IMR-90 (cell line): Measurements from ENCODE around the gene PTPN21. TPM values are rescaled to one million over a fixed set of nuclear protein-coding genes. Genes with fewer than 3 reads are reported as not detected.

Experiments
- ATAC-seq: fragments of 200-7000 bp; cut with Tn5 transposase; 2 replicates; pipeline ENCODE4 v1.9.1; 2020; ENCODE audit warnings: low read depth, mild to moderate bottlenecking, moderate library complexity
- BruUV-seq: library from RNA; stranded (reverse); fragments of 400-500 nt; replicated peaks from 2 replicates; lab custom pipeline; 2021; lab: Mats Ljungman, UMichigan
- CTCF ChIA-PET: fragments of 300-600 bp; formaldehyde crosslinking; extraction: SDS; loops from one replicate; lab custom pipeline; 2021; ENCODE audit warnings: antibody characterized with exemption; lab: Yijun Ruan, JAX
- POLR2A ChIA-PET: fragments of 300-600 bp; sonication (Branson Sonifier 250); formaldehyde crosslinking; loops from one replicate; lab custom pipeline; 2022; ENCODE audit warnings: antibody characterized with exemption; ENCODE audit not compliant: unreplicated experiment; lab: Charles Lee
- DNase-seq: peaks from one replicate; pipeline ENCODE4 v3.0.0; 2013
- H2AFZ ChIP-seq: replicated peaks from 2 replicates; pipeline ENCODE3; 2013; ENCODE audit warnings: low read length, mild to moderate bottlenecking; ENCODE audit not compliant: poor library complexity
- H2AK5ac ChIP-seq: 2 replicates; pipeline ENCODE4 v1.6.1; 2013; ENCODE audit warnings: low read depth, low read length, inconsistent platforms
- H2AK9ac ChIP-seq: replicated peaks from 2 replicates; pipeline ENCODE3; 2013; ENCODE audit warnings: mild to moderate bottlenecking, low read depth, low read length, moderate library complexity; ENCODE audit not compliant: poor library complexity
- H2BK120ac ChIP-seq: 2 replicates; pipeline ENCODE4 v1.6.1; 2013; ENCODE audit warnings: low read depth, low read length, inconsistent platforms
- H2BK15ac ChIP-seq: 3 replicates; pipeline ENCODE4 v1.6.1; 2013; ENCODE audit warnings: low read depth, low read length, inconsistent platforms
- H2BK20ac ChIP-seq: 2 replicates; pipeline ENCODE4 v1.6.1; 2013; ENCODE audit warnings: low read depth, mild to moderate bottlenecking, inconsistent platforms, low read length, moderate library complexity
- H2BK5ac ChIP-seq: 2 replicates; pipeline ENCODE4 v1.6.1; 2013; ENCODE audit warnings: mild to moderate bottlenecking, low read depth, low read length, inconsistent platforms; ENCODE audit not compliant: poor library complexity, severe bottlenecking
- H3K14ac ChIP-seq: replicated peaks from 2 replicates; pipeline ENCODE4 v1.6.1; 2013; ENCODE audit warnings: low read depth, low read length, inconsistent platforms
- H3K18ac ChIP-seq: 2 replicates; pipeline ENCODE4 v1.6.1; 2013; ENCODE audit warnings: low read depth, low read length, control low read depth
- H3K23ac ChIP-seq: 2 replicates; pipeline ENCODE4 v1.6.1; 2013; ENCODE audit warnings: low read depth, low read length, inconsistent platforms
- H3K27ac ChIP-seq: 2 replicates; pipeline ENCODE4 v1.5.1; 2013; ENCODE audit warnings: mild to moderate bottlenecking, control low read depth, low read length; ENCODE audit not compliant: insufficient read depth
- H3K27me3 ChIP-seq: 2 replicates; pipeline ENCODE4 v1.6.1; 2013; ENCODE audit warnings: low read length; ENCODE audit not compliant: control insufficient read depth, insufficient read depth
- H3K36me3 ChIP-seq: 2 replicates; pipeline ENCODE4 v1.6.1; 2013; ENCODE audit warnings: low read length, mixed read lengths; ENCODE audit not compliant: control insufficient read depth, insufficient read depth
- H3K4ac ChIP-seq: 2 replicates; pipeline ENCODE4 v1.6.1; 2013; ENCODE audit warnings: low read depth, low read length, inconsistent platforms
- H3K4me1 ChIP-seq: 2 replicates; pipeline ENCODE4 v1.6.1; 2013; ENCODE audit warnings: low read length, mixed read lengths; ENCODE audit not compliant: control insufficient read depth, insufficient read depth
- H3K4me2 ChIP-seq: 2 replicates; pipeline ENCODE4 v1.6.1; 2013; ENCODE audit warnings: low read depth, mild to moderate bottlenecking, control low read depth, low read length, moderate library complexity
- H3K4me3 ChIP-seq: 2 replicates; pipeline ENCODE4 v1.5.1; 2013; ENCODE audit warnings: low read depth, mild to moderate bottlenecking, control low read depth, low read length, moderate library complexity; ENCODE audit not compliant: insufficient read depth
- H3K56ac ChIP-seq: 2 replicates; pipeline ENCODE4 v1.6.1; 2013; ENCODE audit warnings: low read length, inconsistent platforms; ENCODE audit not compliant: insufficient read depth; ENCODE audit errors: extremely low read depth
- H3K79me1 ChIP-seq, 2 experiments: 2 replicates each; pipeline ENCODE4 v1.6.1; 2013; ENCODE audit warnings: low read length in 2 of 2, inconsistent platforms in 1 of 2, low read depth in 1 of 2
- H3K9ac ChIP-seq: 2 replicates; pipeline ENCODE4 v1.6.1; 2013; ENCODE audit warnings: low read depth, low read length, control low read depth
- H3K9me1 ChIP-seq: 2 replicates; pipeline ENCODE4 v1.6.1; 2013; ENCODE audit warnings: low read length, inconsistent platforms; ENCODE audit not compliant: insufficient read depth
- H3K9me3 ChIP-seq: 2 replicates; pipeline ENCODE4 v1.6.1; 2013; ENCODE audit warnings: low read length; ENCODE audit not compliant: control insufficient read depth, insufficient read depth
- H4K20me1 ChIP-seq: 2 replicates; pipeline ENCODE4 v1.6.1; 2013; ENCODE audit warnings: low read length, inconsistent platforms; ENCODE audit not compliant: insufficient read depth
- H4K5ac ChIP-seq: 2 replicates; pipeline ENCODE4 v1.6.1; 2013; ENCODE audit warnings: mild to moderate bottlenecking, low read depth, low read length, control low read depth
- H4K8ac ChIP-seq, 2 experiments: 2 replicates each; pipeline ENCODE4 v1.6.1; 2013; ENCODE audit warnings: low read depth in 2 of 2, low read length in 2 of 2, control low read depth in 1 of 2, inconsistent platforms in 1 of 2
- H4K91ac ChIP-seq: 2 replicates; pipeline ENCODE4 v1.6.1; 2013; ENCODE audit warnings: low read depth, low read length, inconsistent platforms; ENCODE audit not compliant: insufficient read depth
- BHLHE40 ChIP-seq: fragments of 150-350 bp; IDR thresholded peaks from 2 replicates; pipeline ENCODE4 v1.6.1; 2016; ENCODE audit warnings: mild to moderate bottlenecking, low read depth, low read length
- CEBPB ChIP-seq: IDR thresholded peaks from 2 replicates; pipeline ENCODE4 v1.6.1; 2012; ENCODE audit warnings: low read depth, low read length, improper control_type of control experiment
- CHD1 ChIP-seq: IDR thresholded peaks from 2 replicates; pipeline ENCODE4 v1.6.1; 2012; ENCODE audit warnings: low read depth, low read length, improper control_type of control experiment
- CTCF ChIP-seq: conservative IDR thresholded peaks from 2 replicates; pipeline ENCODE4 v1.5.1; 2012; ENCODE audit warnings: mild to moderate bottlenecking, low read depth, low read length, improper control_type of control experiment
- FOS ChIP-seq: fragments of 150-350 bp; IDR thresholded peaks from 2 replicates; pipeline ENCODE4 v1.6.1; 2016; ENCODE audit warnings: low read depth, low read length
- MAFK ChIP-seq: IDR thresholded peaks from 2 replicates; pipeline ENCODE4 v1.6.1; 2012; ENCODE audit warnings: low read depth, low read length, improper control_type of control experiment
- MAZ ChIP-seq: IDR thresholded peaks from 2 replicates; pipeline ENCODE4 v1.6.1; 2012; ENCODE audit warnings: low read depth, mild to moderate bottlenecking, low read length, improper control_type of control experiment, moderate library complexity, borderline replicate concordance
- MXI1 ChIP-seq: IDR thresholded peaks from 2 replicates; pipeline ENCODE4 v1.6.1; 2012; ENCODE audit warnings: low read depth, mild to moderate bottlenecking, low read length, moderate library complexity, borderline replicate concordance
- NFE2L2 ChIP-seq: fragments of 150-350 bp; IDR thresholded peaks from 2 replicates; pipeline ENCODE4 v1.6.1; 2016; ENCODE audit warnings: low read depth, mild to moderate bottlenecking, low read length
- POLR2A ChIP-seq: IDR thresholded peaks from 2 replicates; pipeline ENCODE4 v1.6.1; 2012; ENCODE audit warnings: mild to moderate bottlenecking, low read depth, low read length
- RCOR1 ChIP-seq: IDR thresholded peaks from 2 replicates; pipeline ENCODE4 v1.6.1; 2012; ENCODE audit warnings: mild to moderate bottlenecking, low read length, improper control_type of control experiment; ENCODE audit not compliant: insufficient replicate concordance
- RFX5 ChIP-seq: IDR thresholded peaks from 2 replicates; pipeline ENCODE4 v1.8.0; 2012; ENCODE audit warnings: low read depth, mild to moderate bottlenecking, low read length, moderate library complexity
- SMC3 ChIP-seq: fragments of 150-350 bp; IDR thresholded peaks from 2 replicates; pipeline ENCODE4 v1.6.1; 2016; ENCODE audit warnings: low read depth, mild to moderate bottlenecking, antibody characterized with exemption, low read length, moderate library complexity
- WGBS, 2 experiments: methylation state at CpG; one replicate each; pipeline versions ENCODE4 v1.1.5 to v1.1.7; 2013; ENCODE audit warnings: missing lambda C conversion rate in 2 of 2; ENCODE audit not compliant: insufficient read length in 1 of 2; ENCODE audit errors: extremely low coverage in 2 of 2; 5-methylcytosine and 5-hydroxymethylcytosine counted together
- dilution Hi-C: fragments of 300-500 bp; cut with HindIII; formaldehyde crosslinking; loops from one replicate; pipeline ENCODE4 v1.14.3; 2018; ENCODE audit warnings: low sequenced_read_pairs; ENCODE audit not compliant: unreplicated experiment
- in situ Hi-C: fragments of 300-500 bp; cut with MboI; formaldehyde crosslinking; loops from 3 replicates; pipeline ENCODE4 v1.14.3; 2019; ENCODE audit warnings: low sequenced_read_pairs, inconsistent platforms, mixed read lengths
- intact Hi-C: fragments of 100-400 bp; cut with micrococcal nuclease; formaldehyde crosslinking; loops from 2 replicates; pipeline ENCODE4 v1.10.0; 2022
- polyA plus RNA-seq, 3 experiments: library from polyadenylated mRNA; depleted of rRNA; stranded (reverse); fragments of >200 nt; gene quantifications; 2 replicates each; pipeline ENCODE4 v1.2.3, GENCODE V29; 2012; ENCODE audit warnings: low replicate concordance in 1 of 3
- total RNA-seq: library from RNA; depleted of rRNA; stranded (reverse); fragments of >200 nt; gene quantifications from 2 replicates; pipeline ENCODE4 v1.2.3, GENCODE V29; 2012
- TF ChIP-seq, protein P1 (sequence below): fragments of 150-350 bp; IDR thresholded peaks from 2 replicates; pipeline ENCODE4 v1.6.1; 2016; ENCODE audit warnings: low read depth, mild to moderate bottlenecking, low read length, moderate library complexity, borderline replicate concordance

Gene PTPN21
- total and polyA plus RNA-seq, 2 of the 4 experiments (the other 2 are of a cell fraction), result 10.4 to 10.7 TPM

DNA sequence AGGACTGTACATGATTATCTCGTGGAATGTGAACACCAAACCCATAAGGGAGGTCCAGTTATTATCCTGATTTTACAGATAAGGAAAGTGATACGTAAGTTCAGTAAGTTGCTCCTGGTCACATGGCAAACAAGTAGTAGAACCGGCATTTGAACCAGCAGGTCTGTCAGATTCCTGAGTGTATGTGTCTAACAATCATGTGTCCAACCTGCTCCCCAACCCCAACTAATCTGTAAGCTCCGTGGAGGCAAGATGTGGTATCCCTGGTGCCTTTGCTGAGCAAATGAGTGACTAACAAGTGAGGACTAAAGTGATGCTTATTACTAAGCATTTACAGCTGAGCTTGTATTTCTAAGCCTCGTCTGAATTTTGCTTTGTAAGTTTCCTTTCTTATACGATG is 65.9 kb downstream of the PTPN21 start:
- no peak for ATAC-seq
- BruUV-seq, result no TSS peak

More for the DNA sequence above, 65.9 kb downstream of the PTPN21 start:
- Histone ChIP-seq H3K56ac (no peak overlapping the region), H4K91ac (no peak overlapping the region), H2BK15ac (no peak overlapping the region), H3K4me3 (no peak overlapping the region), H2BK5ac (no peak overlapping the region), H3K18ac (no peak overlapping the region), H3K14ac (no peak overlapping the region), H3K9ac (no peak overlapping the region), H3K4me2 (no peak overlapping the region), H2AK5ac (no peak overlapping the region), H3K23ac (no peak overlapping the region), H3K79me1 (peaks cover 10 to 13% of the 10 kb centered on the region in 2 experiments; a peak in 3 of 4 replicates), H2AK9ac (no peak overlapping the region), H3K27ac (no peak overlapping the region), H2BK20ac (no peak overlapping the region), H4K20me1 (peaks cover 6% of the 10 kb centered on the region; the same call in 1 of the 2 replicates), H3K36me3 (peaks cover 33% of the 10 kb centered on the region), H3K4ac (no peak overlapping the region), H2AFZ (no peak overlapping the region), H2BK120ac (no peak overlapping the region), H4K8ac (no peak overlapping the region), H4K5ac (no peak overlapping the region), H3K27me3 (no peaks in the 10 kb centered on the region), H3K9me3 (no peaks in the 10 kb centered on the region), H3K9me1 (peaks cover 3% of the 10 kb centered on the region; the same call in 1 of the 2 replicates), H3K4me1 (0 out of 2 replicates have a peak, but pooled peaks cover 2% of the 10 kb centered on the region)
- POLR2A ChIA-PET, result no interaction called here
- dilution Hi-C loops, result no loop called here
- no peak for DNase-seq
- TF ChIP-seq NFE2L2 (no peak), CEBPB (no peak), CHD1 (no peak), CTCF (no peak), RCOR1 (no peak), POLR2A (no peak), MAZ (no peak), MXI1 (no peak), SMC3 (no peak), MAFK (no peak), FOS (no peak), RFX5 (no peak), BHLHE40 (no peak)
- TF ChIP-seq, protein P1, sequence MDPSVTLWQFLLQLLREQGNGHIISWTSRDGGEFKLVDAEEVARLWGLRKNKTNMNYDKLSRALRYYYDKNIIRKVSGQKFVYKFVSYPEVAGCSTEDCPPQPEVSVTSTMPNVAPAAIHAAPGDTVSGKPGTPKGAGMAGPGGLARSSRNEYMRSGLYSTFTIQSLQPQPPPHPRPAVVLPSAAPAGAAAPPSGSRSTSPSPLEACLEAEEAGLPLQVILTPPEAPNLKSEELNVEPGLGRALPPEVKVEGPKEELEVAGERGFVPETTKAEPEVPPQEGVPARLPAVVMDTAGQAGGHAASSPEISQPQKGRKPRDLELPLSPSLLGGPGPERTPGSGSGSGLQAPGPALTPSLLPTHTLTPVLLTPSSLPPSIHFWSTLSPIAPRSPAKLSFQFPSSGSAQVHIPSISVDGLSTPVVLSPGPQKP, result no peak
- CTCF ChIA-PET, result interaction anchor here (0.8 to 1.3 kb wide), 3 partner anchors 16 to 71 kb away, joined by 3 read pairs; no protein-coding TSS in a partner anchor
- WGBS, 2 experiments, result no CpG with 5 or more reads among the region's 6 CpGs
- in situ Hi-C loops, result no loop called here
- intact Hi-C loops, result no loop called here
